Measurements from ENCODE around the gene GOT1.

The GOT1 gene

GRCh38 chr10:99443500-99443899 is 13.1 kb upstream of the GOT1 start:
- no peak overlapping the region for H3K4me3 ChIP-seq
- no peak overlapping the region for H3K27ac ChIP-seq
- no peak overlapping the region for H3K9ac ChIP-seq (ENCODE audit: insufficient read length)
- no peak for TF ChIP-seq POLR2AphosphoS5 (IDR thresholded peaks at IDR 0.05; ENCODE audit: borderline replicate concordance, low read depth, low read length)
- TF ChIP-seq FOXP2 (optimal IDR thresholded peaks at IDR 0.05; ENCODE audit: control extremely low read depth, extremely low read length, insufficient read depth): no peak
- TF ChIP-seq EZH2 (IDR thresholded peaks at IDR 0.05): no peak
- H3K9me3 ChIP-seq (ENCODE audit: low read depth, low read length): no peaks in the 10 kb centered on the region
- no peak for DNase-seq (ENCODE audit: low read depth, low spot score)
- no peaks in the 10 kb centered on the region for H3K36me3 ChIP-seq (ENCODE audit: insufficient read depth, low read length)

GRCh38 chr10:99442394-99442793 is 12.0 kb upstream of the GOT1 start:
- Histone ChIP-seq H3K9ac (ENCODE audit: insufficient read length) (no peak overlapping the region), H3K36me3 (ENCODE audit: insufficient read depth, low read length) (no peaks in the 10 kb centered on the region), H3K4me3 (no peak overlapping the region), H3K9me3 (ENCODE audit: low read depth, low read length) (no peaks in the 10 kb centered on the region), H3K27ac (no peak overlapping the region)
- no peak for TF ChIP-seq POLR2AphosphoS5 (IDR thresholded peaks at IDR 0.05; ENCODE audit: borderline replicate concordance, low read depth, low read length)
- no peak for TF ChIP-seq EZH2 (IDR thresholded peaks at IDR 0.05)
- TF ChIP-seq FOXP2 (optimal IDR thresholded peaks at IDR 0.05; ENCODE audit: control extremely low read depth, extremely low read length, insufficient read depth): no peak
- no peak for DNase-seq (ENCODE audit: low read depth, low spot score)

- Histone ChIP-seq H3K9me3 (ENCODE audit: low read depth, low read length) (no peaks in the 10 kb centered on the region), H3K4me3 (no peak overlapping the region), H3K27ac (no peak overlapping the region), H3K9ac (ENCODE audit: insufficient read length) (no peak overlapping the region), H3K36me3 (ENCODE audit: insufficient read depth, low read length) (no peaks in the 10 kb centered on the region)
- no peak for TF ChIP-seq POLR2AphosphoS5 (IDR thresholded peaks at IDR 0.05; ENCODE audit: borderline replicate concordance, low read depth, low read length)
- no peak for TF ChIP-seq EZH2 (IDR thresholded peaks at IDR 0.05)
- no peak for TF ChIP-seq FOXP2 (optimal IDR thresholded peaks at IDR 0.05; ENCODE audit: control extremely low read depth, extremely low read length, insufficient read depth)
- no peak for DNase-seq (ENCODE audit: low read depth, low spot score)
Observed at GRCh38 chr10:99438890-99439289, 8.5 kb upstream of the GOT1 start.

GRCh38 chr10:99435986-99436638 is 5.7 kb upstream of the GOT1 start:
- TF ChIP-seq FOXP2 (optimal IDR thresholded peaks at IDR 0.05; ENCODE audit: control extremely low read depth, extremely low read length, insufficient read depth) (no peak), EZH2 (IDR thresholded peaks at IDR 0.05) (no peak)
- DNase-seq (ENCODE audit: low read depth, low spot score): peak; percentile 35

GRCh38 chr10:99433378-99434020 is 3.1 kb upstream of the GOT1 start:
- H3K9ac ChIP-seq (ENCODE audit: insufficient read length): no peak overlapping the region
- H3K27ac ChIP-seq: no peak overlapping the region
- no peak for TF ChIP-seq EZH2 (IDR thresholded peaks at IDR 0.05)
- no peak for TF ChIP-seq FOXP2 (optimal IDR thresholded peaks at IDR 0.05; ENCODE audit: control extremely low read depth, extremely low read length, insufficient read depth)
- TF ChIP-seq POLR2AphosphoS5 (IDR thresholded peaks at IDR 0.05; ENCODE audit: borderline replicate concordance, low read depth, low read length): no peak
- H3K36me3 ChIP-seq (ENCODE audit: insufficient read depth, low read length): no peaks in the 10 kb centered on the region
- no peak overlapping the region for H3K4me3 ChIP-seq
- H3K9me3 ChIP-seq (ENCODE audit: low read depth, low read length): no peaks in the 10 kb centered on the region
- no peak for DNase-seq (ENCODE audit: low read depth, low spot score)

More at GRCh38 chr10:99435986-99436638, 5.7 kb upstream of the GOT1 start:
- Histone ChIP-seq H3K27ac (no peak overlapping the region), H3K36me3 (ENCODE audit: insufficient read depth, low read length) (no peaks in the 10 kb centered on the region), H3K4me3 (no peak overlapping the region), H3K9me3 (ENCODE audit: low read depth, low read length) (no peaks in the 10 kb centered on the region), H3K9ac (ENCODE audit: insufficient read length) (no peak overlapping the region)

GRCh38 chr10:99432881-99433280 is 2.5 kb upstream of the GOT1 start:
- DNase-seq (ENCODE audit: low read depth, low spot score): no peak
- H3K36me3 ChIP-seq (ENCODE audit: insufficient read depth, low read length): no peaks in the 10 kb centered on the region
- H3K4me3 ChIP-seq: no peak overlapping the region
- H3K27ac ChIP-seq: no peak overlapping the region
- no peak for TF ChIP-seq FOXP2 (optimal IDR thresholded peaks at IDR 0.05; ENCODE audit: control extremely low read depth, extremely low read length, insufficient read depth)
- TF ChIP-seq POLR2AphosphoS5 (IDR thresholded peaks at IDR 0.05; ENCODE audit: borderline replicate concordance, low read depth, low read length): no peak
- no peak for TF ChIP-seq EZH2 (IDR thresholded peaks at IDR 0.05)
- H3K9ac ChIP-seq (ENCODE audit: insufficient read length): no peak overlapping the region
- no peaks in the 10 kb centered on the region for H3K9me3 ChIP-seq (ENCODE audit: low read depth, low read length)

- no peak overlapping the region for H3K9ac ChIP-seq (ENCODE audit: insufficient read length)
- peak overlapping the region; percentile 87; the same call in 1 of the 2 replicates for H3K4me3 ChIP-seq
- no peaks in the 10 kb centered on the region for H3K36me3 ChIP-seq (ENCODE audit: insufficient read depth, low read length)
- H3K27ac ChIP-seq: no peak overlapping the region
- no peak for DNase-seq (ENCODE audit: low read depth, low spot score)
- no peaks in the 10 kb centered on the region for H3K9me3 ChIP-seq (ENCODE audit: low read depth, low read length)
- TF ChIP-seq POLR2AphosphoS5 (IDR thresholded peaks at IDR 0.05; ENCODE audit: borderline replicate concordance, low read depth, low read length) (no peak), EZH2 (IDR thresholded peaks at IDR 0.05) (no peak), FOXP2 (optimal IDR thresholded peaks at IDR 0.05; ENCODE audit: control extremely low read depth, extremely low read length, insufficient read depth) (no peak)
Observed at GRCh38 chr10:99432047-99432446, 1.6 kb upstream of the GOT1 start.

- no peaks in the 10 kb centered on the region for H3K9me3 ChIP-seq (ENCODE audit: low read depth, low read length)
- 0 out of 2 replicates have a peak overlapping the region, but pooled peaks have one; percentile 6 for H3K27ac ChIP-seq
- H3K4me3 ChIP-seq: peak overlapping the region; percentile 87
- peak overlapping the region; percentile 85 for H3K9ac ChIP-seq (ENCODE audit: insufficient read length)
- DNase-seq (ENCODE audit: low read depth, low spot score): no peak
- TF ChIP-seq EZH2 (IDR thresholded peaks at IDR 0.05) (no peak), POLR2AphosphoS5 (IDR thresholded peaks at IDR 0.05; ENCODE audit: borderline replicate concordance, low read depth, low read length) (no peak), FOXP2 (optimal IDR thresholded peaks at IDR 0.05; ENCODE audit: control extremely low read depth, extremely low read length, insufficient read depth) (no peak)
- H3K36me3 ChIP-seq (ENCODE audit: insufficient read depth, low read length): no peaks in the 10 kb centered on the region
Observed at GRCh38 chr10:99431190-99431760, 851 bp upstream of the GOT1 start.

All from SK-N-MC (cell line).